K562 (cell line): ENCODE data around the gene LCN1. TPM values are rescaled to one million over a fixed set of nuclear protein-coding genes. Genes with fewer than 3 reads are reported as not detected.

Experiments
- C11orf30 ChIP-seq: fragments of 450-650 bp; IDR thresholded peaks from 2 replicates; pipeline ENCODE4 v1.6.1; 2016; ENCODE audit warnings: low read depth, mild to moderate bottlenecking
- COPS2 ChIP-seq: fragments of 450-650 bp; conservative IDR thresholded peaks from 2 replicates; pipeline ENCODE4 v1.6.1; 2016; ENCODE audit warnings: mild to moderate bottlenecking, moderate library complexity
- EP400 ChIP-seq: fragments of 450-650 bp; IDR thresholded peaks from 2 replicates; pipeline ENCODE4 v1.6.1; 2017; ENCODE audit warnings: antibody characterized with exemption, mild to moderate bottlenecking, moderate library complexity
- FOSL1 ChIP-seq: fragments of 200-800 bp; sonication (Bioruptor generic); conservative IDR thresholded peaks from 2 replicates; pipeline ENCODE4 v1.6.1; 2016; ENCODE audit warnings: missing genetic modification characterization, missing compliant biosample characterization
- GABPB1 ChIP-seq: sonication (generic); formaldehyde crosslinking; IDR thresholded peaks from 2 replicates; pipeline ENCODE4 v1.8.0; 2022; ENCODE audit warnings: mild to moderate bottlenecking, missing genetic modification reagents
- HDAC8 ChIP-seq: fragments of 450-650 bp; IDR thresholded peaks from 2 replicates; pipeline ENCODE4 v1.6.1; 2016; ENCODE audit warnings: mild to moderate bottlenecking, missing genetic modification characterization, moderate library complexity, missing compliant biosample characterization
- HNRNPL ChIP-seq: fragments of 200-400 bp; formaldehyde crosslinking; IDR thresholded peaks from 2 replicates; pipeline ENCODE4 v1.6.1; 2017; ENCODE audit warnings: low read depth, mild to moderate bottlenecking, low read length
- MAFG ChIP-seq: fragments of 450-650 bp; conservative IDR thresholded peaks from 2 replicates; pipeline ENCODE4 v1.6.1; 2016; ENCODE audit warnings: missing genetic modification characterization, missing compliant biosample characterization
- MAFK ChIP-seq: IDR thresholded peaks from 2 replicates; pipeline ENCODE4 v1.6.1; 2011; ENCODE audit warnings: low read length, improper control_type of control experiment
- NFE2 ChIP-seq: IDR thresholded peaks from 2 replicates; pipeline ENCODE4 v1.6.1; 2014; ENCODE audit warnings: antibody characterized with exemption, low read depth
- NFE2L1 ChIP-seq: fragments of 450-650 bp; IDR thresholded peaks from 2 replicates; pipeline ENCODE4 v1.6.1; 2016; ENCODE audit warnings: missing genetic modification characterization, low read depth, mild to moderate bottlenecking, missing compliant biosample characterization, moderate library complexity, borderline replicate concordance
- NR3C1 ChIP-seq: sonication (generic); formaldehyde crosslinking; IDR thresholded peaks from 2 replicates; pipeline ENCODE4 v1.8.1; 2022; ENCODE audit warnings: missing genetic modification reagents
- SMAD2 ChIP-seq: fragments of 150-350 bp; IDR thresholded peaks from 2 replicates; pipeline ENCODE4 v1.6.1; 2014; ENCODE audit warnings: low read depth, mild to moderate bottlenecking, low read length
- SMARCA4 ChIP-seq: fragments of 450-650 bp; IDR thresholded peaks from 2 replicates; pipeline ENCODE4 v1.6.1; 2016
- SMARCC2 ChIP-seq: fragments of 450-650 bp; IDR thresholded peaks from 2 replicates; pipeline ENCODE4 v1.6.1; 2017; ENCODE audit warnings: antibody characterized with exemption, moderate library complexity, mild to moderate bottlenecking, low read depth
- ZNF263 ChIP-seq: sonication (generic); formaldehyde crosslinking; IDR thresholded peaks from 2 replicates; pipeline ENCODE4 v1.8.0; 2022; ENCODE audit warnings: mild to moderate bottlenecking, missing genetic modification reagents, borderline replicate concordance
- ZNF316 ChIP-seq: fragments of 450-650 bp; IDR thresholded peaks from 2 replicates; pipeline ENCODE4 v1.6.1; 2016
- ZNF717 ChIP-seq: fragments of 250-450 bp; sonication (Bioruptor Pico); IDR thresholded peaks from 2 replicates; pipeline ENCODE4 v1.5.0; 2021
- polyA plus RNA-seq, 8 experiments: library from polyadenylated mRNA; depleted of rRNA in 4 of 8; stranded (reverse) in 5 of 8; unstranded in 3 of 8; fragments of >200 nt; fragmentation: Nextera tagmentation in 2 of 8; fragmentation: Illumina TruSeq in 1 of 8; extraction: Ambion mirVana in 2 of 8; extraction: Trizol in 1 of 8; gene quantifications; 2 replicates each; pipeline versions ENCODE4 v1.2.1 to v1.2.3, GENCODE V29; 2011 to 2014; ENCODE audit warnings: inconsistent platforms in 1 of 8, missing spikeins in 1 of 8
- total RNA-seq, 7 experiments: library from RNA; depleted of rRNA in 6 of 7; stranded (reverse); fragments of >200 nt in 6 of 7; fragmentation: Illumina TruSeq in 2 of 7; extraction: Trizol in 2 of 7; gene quantifications; 2 replicates each; pipeline versions ENCODE4 v1.2.1 to v1.2.3, GENCODE V29; 2011 to 2021; ENCODE audit warnings: low replicate concordance in 1 of 7
- TF ChIP-seq, protein P1 (sequence below): fragments of 250-450 bp; sonication (Bioruptor Pico); IDR thresholded peaks from 2 replicates; pipeline ENCODE4 v1.8.0; 2021; ENCODE audit warnings: moderate library complexity, mild to moderate bottlenecking, inconsistent platforms
- TF ChIP-seq, protein P2 (sequence below): fragments of 450-650 bp; IDR thresholded peaks from 2 replicates; pipeline ENCODE4 v1.6.1; 2017; ENCODE audit warnings: antibody characterized with exemption, mild to moderate bottlenecking
- TF ChIP-seq, protein P3 (sequence below): fragments of 250-450 bp; sonication (Bioruptor Pico); IDR thresholded peaks from 2 replicates; pipeline ENCODE4 v1.8.0; 2021; ENCODE audit warnings: moderate library complexity, mild to moderate bottlenecking, inconsistent platforms
- TF ChIP-seq, protein P4 (sequence below), 2 experiments: IDR thresholded peaks; 2 replicates each; pipeline ENCODE4 v1.6.1; 2011; ENCODE audit warnings: borderline replicate concordance in 1 of 2, control low read depth in 1 of 2, low read depth in 1 of 2, low read length in 1 of 2, mild to moderate bottlenecking in 1 of 2, mixed read lengths in 1 of 2, moderate library complexity in 1 of 2; ENCODE audit not compliant: insufficient read depth in 1 of 2, insufficient read length in 1 of 2, poor library complexity in 1 of 2, severe bottlenecking in 1 of 2; ENCODE audit errors: extremely low read depth in 1 of 2

The LCN1 gene
- total and polyA plus RNA-seq, 9 of the 15 experiments (the other 6 are each of a cell fraction or from before 2014, with no cell fraction given), result not detected

DNA sequence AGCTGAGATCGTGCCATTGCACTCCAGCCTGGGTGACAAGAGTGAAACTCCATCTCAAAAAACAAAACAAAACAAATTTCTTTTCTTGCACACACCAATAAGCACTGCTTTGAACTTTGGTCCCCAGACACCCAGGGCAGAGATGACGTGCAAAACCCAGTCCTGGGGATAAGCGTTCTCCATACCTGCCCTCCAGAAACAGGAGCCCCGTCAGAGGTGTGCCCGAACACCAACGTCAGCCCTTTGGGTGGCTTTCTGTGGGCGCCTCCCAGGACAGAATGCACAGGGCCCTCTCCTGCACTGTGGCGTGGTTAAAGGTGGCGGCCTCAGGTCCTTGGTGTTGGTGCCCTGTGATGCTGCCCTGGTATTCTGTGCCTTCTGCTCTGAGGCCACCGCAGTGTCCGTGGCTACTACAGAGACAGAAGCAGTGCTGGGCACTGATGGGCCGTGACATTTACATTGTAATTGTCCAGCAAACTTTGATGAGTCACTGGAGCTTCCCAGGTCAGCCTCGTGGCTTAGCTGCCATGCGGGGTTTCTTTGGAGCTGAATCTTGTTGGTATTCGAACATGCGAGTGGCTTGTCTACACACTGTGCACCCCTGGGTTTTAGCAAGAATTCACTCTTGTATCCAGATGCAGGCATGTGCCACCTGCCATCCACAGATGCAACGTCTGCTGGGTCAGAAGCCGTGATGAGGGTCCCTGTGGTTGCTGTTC is 31.9 kb upstream of the LCN1 start (continued):
- TF ChIP-seq C11orf30, result peak; percentile 30; the same call in 1 of the 2 replicates
- TF ChIP-seq MAFK, result peak; percentile 19; the same call in 1 of the 2 replicates
- no peak for TF ChIP-seq SMARCA4
- peak; percentile 27; the same call in 1 of the 2 replicates for TF ChIP-seq ZNF316
- TF ChIP-seq, protein P1, sequence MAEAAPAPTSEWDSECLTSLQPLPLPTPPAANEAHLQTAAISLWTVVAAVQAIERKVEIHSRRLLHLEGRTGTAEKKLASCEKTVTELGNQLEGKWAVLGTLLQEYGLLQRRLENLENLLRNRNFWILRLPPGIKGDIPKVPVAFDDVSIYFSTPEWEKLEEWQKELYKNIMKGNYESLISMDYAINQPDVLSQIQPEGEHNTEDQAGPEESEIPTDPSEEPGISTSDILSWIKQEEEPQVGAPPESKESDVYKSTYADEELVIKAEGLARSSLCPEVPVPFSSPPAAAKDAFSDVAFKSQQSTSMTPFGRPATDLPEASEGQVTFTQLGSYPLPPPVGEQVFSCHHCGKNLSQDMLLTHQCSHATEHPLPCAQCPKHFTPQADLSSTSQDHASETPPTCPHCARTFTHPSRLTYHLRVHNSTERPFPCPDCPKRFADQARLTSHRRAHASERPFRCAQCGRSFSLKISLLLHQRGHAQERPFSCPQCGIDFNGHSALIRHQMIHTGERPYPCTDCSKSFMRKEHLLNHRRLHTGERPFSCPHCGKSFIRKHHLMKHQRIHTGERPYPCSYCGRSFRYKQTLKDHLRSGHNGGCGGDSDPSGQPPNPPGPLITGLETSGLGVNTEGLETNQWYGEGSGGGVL (CRISPR knock-in tag), result no peak
- no peak for TF ChIP-seq NFE2L1 (tag)
- no peak for TF ChIP-seq ZNF263
- no peak for TF ChIP-seq HDAC8 (tag)
- TF ChIP-seq HNRNPL, result no peak
- no peak for TF ChIP-seq GABPB1 (CRISPR knock-in tag)
- peak; percentile 39; the same call in 1 of the 2 replicates for TF ChIP-seq MAFG (tag)
- no peak for TF ChIP-seq NR3C1 (CRISPR knock-in tag)
- peak; percentile 40; the same call in 1 of the 2 replicates for TF ChIP-seq FOSL1 (tag)
- TF ChIP-seq, protein P2, sequence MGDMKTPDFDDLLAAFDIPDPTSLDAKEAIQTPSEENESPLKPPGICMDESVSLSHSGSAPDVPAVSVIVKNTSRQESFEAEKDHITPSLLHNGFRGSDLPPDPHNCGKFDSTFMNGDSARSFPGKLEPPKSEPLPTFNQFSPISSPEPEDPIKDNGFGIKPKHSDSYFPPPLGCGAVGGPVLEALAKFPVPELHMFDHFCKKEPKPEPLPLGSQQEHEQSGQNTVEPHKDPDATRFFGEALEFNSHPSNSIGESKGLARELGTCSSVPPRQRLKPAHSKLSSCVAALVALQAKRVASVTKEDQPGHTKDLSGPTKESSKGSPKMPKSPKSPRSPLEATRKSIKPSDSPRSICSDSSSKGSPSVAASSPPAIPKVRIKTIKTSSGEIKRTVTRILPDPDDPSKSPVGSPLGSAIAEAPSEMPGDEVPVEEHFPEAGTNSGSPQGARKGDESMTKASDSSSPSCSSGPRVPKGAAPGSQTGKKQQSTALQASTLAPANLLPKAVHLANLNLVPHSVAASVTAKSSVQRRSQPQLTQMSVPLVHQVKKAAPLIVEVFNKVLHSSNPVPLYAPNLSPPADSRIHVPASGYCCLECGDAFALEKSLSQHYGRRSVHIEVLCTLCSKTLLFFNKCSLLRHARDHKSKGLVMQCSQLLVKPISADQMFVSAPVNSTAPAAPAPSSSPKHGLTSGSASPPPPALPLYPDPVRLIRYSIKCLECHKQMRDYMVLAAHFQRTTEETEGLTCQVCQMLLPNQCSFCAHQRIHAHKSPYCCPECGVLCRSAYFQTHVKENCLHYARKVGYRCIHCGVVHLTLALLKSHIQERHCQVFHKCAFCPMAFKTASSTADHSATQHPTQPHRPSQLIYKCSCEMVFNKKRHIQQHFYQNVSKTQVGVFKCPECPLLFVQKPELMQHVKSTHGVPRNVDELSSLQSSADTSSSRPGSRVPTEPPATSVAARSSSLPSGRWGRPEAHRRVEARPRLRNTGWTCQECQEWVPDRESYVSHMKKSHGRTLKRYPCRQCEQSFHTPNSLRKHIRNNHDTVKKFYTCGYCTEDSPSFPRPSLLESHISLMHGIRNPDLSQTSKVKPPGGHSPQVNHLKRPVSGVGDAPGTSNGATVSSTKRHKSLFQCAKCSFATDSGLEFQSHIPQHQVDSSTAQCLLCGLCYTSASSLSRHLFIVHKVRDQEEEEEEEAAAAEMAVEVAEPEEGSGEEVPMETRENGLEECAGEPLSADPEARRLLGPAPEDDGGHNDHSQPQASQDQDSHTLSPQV, result 0 out of 2 replicates have a peak, but pooled peaks have one; percentile 48
- no peak for TF ChIP-seq SMARCC2
- TF ChIP-seq NFE2, result peak; percentile 42; the same call in 1 of the 2 replicates
- no peak for TF ChIP-seq SMAD2
- TF ChIP-seq, protein P3, sequence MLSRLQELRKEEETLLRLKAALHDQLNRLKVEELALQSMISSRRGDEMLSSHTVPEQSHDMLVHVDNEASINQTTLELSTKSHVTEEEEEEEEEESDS, result no peak
- TF ChIP-seq, protein P4, sequence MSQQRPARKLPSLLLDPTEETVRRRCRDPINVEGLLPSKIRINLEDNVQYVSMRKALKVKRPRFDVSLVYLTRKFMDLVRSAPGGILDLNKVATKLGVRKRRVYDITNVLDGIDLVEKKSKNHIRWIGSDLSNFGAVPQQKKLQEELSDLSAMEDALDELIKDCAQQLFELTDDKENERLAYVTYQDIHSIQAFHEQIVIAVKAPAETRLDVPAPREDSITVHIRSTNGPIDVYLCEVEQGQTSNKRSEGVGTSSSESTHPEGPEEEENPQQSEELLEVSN (IDR thresholded peaks at IDR 0.05; ENCODE audit: borderline replicate concordance in 1 of 2, extremely low read depth in 1 of 2, insufficient read depth in 1 of 2, insufficient read length in 1 of 2, low read depth in 1 of 2, low read length in 1 of 2, poor library complexity in 1 of 2, severe bottlenecking in 1 of 2), result peak; percentile 16 to 38
- no peak for TF ChIP-seq COPS2
- TF ChIP-seq EP400, result no peak
- TF ChIP-seq ZNF717 (CRISPR knock-in tag), result no peak
